GM21825 (cell line): ENCODE measurements around the gene SNX13.
"Not testable (repeated sequence)": the region's sequence is repeated elsewhere in the genome, so short reads cannot be mapped to it uniquely, and the experiment has no call there.

Source experiments
- ATAC-seq: cut with Tn5 transposase; IDR thresholded peaks from one replicate; pipeline ENCODE4 v1.9.1; 2021; ENCODE audit warnings: mild to moderate bottlenecking, moderate library complexity; ENCODE audit not compliant: unreplicated experiment

SNX13 gene

DNA sequence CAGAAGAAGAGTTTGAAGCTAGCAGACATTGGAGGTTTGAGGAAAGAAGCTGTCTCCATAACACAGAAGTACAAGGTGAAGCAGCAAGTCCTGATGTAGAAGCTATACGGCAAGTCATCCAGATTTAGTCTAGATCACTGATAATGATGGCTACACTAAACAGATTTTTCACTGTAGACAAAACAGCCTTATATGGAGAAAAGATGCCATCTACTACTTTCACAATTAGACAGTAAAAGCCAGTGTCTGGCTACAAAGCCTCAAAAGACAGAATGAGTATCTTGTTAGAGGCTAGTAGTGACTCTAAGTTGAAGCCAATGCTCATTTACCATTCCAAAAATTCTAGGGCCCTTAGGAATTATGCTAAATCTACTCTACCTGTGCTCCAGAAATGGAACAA, 85.1 kb downstream of the SNX13 start:
- no peak for ATAC-seq

DNA sequence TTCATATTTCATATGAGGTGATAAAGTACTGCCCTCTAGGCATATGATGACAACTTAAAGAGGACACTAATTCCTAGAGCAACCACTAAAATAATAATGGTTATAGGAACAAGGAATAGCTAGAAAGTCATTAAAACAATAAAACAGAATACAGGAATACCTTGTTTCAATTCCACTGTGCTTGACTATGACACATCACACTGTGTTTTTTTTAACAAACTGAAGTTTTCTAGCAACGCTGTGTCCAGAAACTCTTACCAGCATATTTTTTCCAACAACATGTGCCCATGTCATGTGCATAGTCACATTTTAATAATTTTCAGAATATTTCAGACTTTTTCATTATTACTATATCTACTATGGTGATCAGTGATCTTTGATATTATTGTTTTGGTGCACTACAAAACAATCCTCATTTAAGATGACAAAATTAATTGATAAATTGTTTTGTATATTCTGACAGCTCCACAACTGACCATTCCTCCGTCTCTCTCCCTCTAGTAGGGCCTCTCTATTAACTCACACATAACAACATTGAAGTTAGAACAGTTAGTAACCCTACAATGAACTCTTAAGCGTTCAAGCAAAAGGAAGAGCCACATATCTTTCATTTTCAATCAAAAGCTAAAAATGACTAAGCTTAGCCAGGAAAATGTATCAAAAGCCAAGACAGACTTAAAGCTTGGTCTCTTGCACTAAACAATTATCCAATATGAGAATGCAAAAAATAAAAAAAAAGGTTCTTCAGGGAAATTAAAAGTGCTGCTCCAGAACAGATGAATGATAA, 85.8 kb downstream of the SNX13 start:
- ATAC-seq: no peak

DNA sequence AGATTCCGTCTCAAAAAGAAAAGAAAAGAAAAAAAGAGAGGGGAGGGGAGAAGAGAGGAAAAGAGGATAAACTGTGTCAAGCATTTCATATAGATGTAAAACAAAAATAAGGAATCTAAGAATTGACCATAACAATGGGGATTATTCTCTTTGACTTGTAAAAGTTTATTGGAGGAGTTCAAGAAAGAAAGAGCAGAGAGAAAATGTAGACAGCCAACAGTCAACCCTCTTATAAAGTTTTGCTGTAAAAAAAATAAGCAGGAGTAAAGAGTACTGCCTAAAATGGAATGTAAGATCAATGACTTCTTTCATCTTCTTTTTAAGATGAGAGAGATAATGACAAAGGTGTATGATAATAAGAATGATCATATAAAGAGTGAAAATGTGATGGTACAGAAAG, 87.9 kb downstream of the SNX13 start:
- no peak for ATAC-seq

DNA sequence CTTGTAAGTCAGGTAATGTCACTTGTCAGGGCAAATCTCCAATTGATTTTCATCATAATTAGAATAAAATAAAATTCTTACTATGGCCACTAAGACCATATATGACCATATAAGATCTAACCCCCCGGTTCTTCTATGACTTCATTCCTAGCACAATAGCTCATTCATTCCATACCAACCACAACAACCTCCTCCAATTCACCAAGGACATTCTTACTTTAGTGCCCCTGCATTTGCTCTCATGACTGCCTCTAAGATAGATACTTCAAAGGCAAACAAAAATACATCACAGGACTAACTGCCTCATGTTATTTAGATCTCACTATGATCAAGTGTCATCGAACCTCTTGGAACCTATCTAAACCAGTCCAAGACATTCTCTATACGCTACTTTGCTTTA, 90.8 kb downstream of the SNX13 start:
- ATAC-seq: no peak

DNA sequence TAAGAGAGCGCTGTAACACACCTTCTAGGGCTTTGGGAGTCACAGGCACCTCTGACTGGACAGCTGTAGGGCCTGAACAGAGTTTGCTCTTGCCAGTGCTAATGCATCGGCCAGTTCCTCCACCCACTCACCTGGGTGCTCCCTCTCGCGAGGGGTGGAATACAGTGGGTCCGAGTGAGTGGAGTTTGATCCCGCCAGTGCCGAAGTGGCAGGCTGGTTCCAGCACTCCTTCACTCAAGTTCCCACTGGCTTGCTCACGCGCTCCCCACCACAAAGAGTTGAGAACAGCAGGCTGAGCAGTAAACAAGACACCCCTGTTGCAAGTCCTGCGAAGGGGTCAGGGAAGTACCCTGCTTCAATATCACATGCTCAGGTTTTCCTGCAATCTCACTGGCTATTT, 91.8 kb downstream of the SNX13 start:
- no peak for ATAC-seq

DNA sequence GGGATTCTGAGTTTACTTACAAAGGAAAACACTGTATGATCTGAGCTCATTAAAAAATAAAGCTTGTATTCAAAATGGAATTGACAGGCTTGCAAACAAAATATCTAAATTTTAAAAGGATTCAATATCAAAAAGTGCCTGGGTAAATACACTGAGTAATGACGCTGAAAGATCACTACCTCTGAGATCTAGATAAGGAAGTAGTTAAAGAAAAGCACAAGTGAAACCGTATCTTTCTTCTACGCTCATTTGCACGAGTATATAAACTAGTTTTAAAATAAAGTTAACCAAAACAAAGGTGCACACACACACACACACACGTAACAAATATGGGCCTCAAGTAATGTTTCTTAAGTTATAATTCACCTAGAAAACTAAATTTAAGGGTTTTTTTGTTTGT, 93.4 kb downstream of the SNX13 start:
- no peak for ATAC-seq

DNA sequence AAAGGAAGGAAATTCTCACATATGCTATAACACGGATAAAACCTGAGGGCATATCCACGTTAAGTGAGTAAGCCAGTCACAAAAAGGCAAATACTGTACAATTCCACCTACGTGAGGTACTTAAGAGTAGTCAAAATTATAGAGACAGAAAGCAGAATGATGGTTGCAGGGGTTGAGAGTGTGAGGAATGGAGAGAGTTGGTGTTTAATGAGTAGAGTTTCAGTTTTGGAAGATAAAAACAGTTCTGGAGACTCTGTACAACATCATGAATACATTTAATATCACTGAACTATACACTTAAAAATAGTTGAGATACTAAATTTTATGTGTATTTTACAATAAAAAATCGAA, 95.1 kb downstream of the SNX13 start:
- no peak for ATAC-seq

DNA sequence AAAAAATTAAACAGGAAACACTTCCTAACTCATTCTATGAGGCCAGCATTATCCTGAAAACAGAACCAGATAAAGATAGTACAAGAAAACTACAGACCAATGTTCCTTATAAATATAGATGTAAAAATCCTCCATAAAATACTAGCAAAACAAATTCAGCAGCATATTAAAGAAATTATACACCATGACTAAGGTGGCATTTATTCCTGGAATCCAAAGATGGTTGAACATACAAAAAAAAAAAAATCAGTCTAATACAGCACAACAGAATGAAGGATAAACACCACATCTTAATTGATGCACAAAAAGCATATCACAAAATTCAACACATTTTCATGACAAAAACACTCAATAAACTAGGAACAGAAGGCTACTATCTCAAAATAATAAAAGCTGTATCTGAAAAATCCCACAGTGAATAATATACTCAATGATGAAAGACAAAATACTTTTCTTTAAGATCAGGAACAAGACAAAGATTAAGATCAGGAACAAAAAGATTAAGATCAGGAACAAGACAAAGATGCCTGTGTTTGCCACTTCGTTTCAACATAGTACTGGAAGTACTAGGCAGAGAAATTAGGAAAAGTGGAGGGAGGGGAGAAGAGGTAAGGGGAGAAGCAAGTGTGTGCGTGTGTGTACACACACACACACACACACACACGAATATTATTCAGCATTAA, 95.6 kb downstream of the SNX13 start:
- no peak for ATAC-seq

DNA sequence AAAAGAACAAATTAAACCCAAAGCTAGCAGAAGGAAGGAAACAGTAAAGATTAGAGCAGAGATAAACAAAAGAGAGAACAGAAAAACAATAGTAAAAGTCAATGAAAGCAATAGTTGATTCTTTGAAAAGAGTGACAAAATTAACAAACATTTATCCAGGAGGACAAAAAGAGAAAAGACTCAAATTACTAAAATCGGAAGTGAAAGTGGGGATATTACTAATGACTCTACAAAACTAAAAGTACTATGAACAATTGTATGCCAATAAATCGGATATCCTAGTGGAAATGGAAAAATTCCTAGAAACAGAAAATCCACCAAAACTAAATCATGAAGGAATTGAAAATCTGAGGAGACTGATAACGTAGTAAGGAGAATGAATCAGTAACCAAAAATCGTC, 96.3 kb downstream of the SNX13 start:
- no peak for ATAC-seq

DNA sequence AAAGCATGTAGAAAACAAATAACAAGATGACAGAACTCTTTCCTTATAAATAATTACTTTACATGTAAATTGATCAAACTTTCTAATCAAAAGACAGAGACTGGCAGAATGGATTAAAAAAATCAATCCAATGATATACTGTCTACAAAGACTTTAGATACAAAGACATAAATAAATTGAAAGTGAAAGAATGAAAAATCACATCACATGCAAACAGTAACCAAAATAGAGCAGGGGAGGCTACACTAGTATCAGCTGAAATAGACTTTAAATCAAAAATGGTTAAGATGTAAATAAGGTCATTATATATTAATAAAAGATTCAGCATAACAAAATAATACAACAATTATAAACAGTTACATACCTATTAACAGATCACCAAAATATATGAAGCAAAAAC, 97.3 kb downstream of the SNX13 start:
- ATAC-seq: no peak

DNA sequence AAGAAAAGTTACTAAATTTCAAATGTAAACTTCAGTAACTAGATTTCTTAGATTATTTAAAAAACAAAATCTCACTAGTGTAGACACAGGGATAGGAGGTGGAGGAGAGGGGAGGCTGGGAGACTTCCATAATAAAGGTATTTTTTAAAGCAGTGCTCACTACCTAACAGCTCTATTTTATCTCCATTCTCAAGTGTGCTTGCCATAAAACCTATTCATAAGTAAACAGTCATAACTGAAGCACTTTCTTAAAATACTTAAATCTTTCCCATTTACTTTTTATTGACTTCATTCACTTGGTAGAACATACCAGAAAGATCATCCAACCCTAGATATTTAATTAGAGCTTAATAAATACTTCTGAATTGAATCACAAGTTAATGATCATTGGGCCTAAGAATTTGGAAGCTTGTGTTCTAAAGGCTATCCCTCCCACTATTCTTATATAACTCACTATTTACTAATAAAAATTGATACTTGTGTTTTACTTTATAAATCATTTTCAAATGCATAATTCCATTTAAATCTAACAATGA, 107.4 kb downstream of the SNX13 start:
- ATAC-seq: no peak

DNA sequence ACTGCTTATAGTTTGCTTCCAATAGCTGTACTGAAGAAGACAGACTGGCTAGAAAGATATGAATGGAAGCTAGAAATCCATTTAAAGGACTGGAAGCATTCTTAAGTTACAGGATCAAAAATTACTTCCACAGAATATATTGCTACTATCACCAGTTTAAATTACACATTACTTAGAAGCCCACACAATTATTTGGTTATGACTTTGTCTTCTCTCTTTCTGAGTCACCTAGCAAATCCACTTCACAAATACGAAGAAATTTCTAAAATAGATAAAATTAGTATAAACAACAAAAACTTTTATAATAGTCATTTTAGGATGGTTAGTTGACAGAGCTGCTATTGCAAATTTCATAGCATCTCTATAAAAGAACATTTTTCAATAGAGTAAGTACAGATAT, 108.1 kb downstream of the SNX13 start:
- no peak for ATAC-seq

DNA sequence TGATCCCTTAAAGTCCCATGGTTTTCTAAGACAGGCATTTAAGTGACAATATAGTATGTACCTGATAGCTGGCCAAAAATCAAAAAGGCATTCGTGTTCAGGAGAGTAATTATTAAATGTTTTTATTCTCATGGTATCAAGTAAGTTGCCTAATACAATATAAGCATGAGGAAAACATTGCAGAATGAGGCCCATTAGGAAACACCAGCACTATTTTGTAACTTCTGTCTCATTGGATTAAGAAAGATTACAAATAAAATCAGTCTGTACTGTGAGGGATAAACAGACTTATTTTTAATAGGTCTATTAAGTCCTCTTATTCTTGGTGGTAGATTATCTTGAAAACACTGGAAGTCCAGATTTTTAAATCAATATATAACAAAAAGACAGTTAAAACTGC, 110.1 kb downstream of the SNX13 start:
- ATAC-seq: no peak

DNA sequence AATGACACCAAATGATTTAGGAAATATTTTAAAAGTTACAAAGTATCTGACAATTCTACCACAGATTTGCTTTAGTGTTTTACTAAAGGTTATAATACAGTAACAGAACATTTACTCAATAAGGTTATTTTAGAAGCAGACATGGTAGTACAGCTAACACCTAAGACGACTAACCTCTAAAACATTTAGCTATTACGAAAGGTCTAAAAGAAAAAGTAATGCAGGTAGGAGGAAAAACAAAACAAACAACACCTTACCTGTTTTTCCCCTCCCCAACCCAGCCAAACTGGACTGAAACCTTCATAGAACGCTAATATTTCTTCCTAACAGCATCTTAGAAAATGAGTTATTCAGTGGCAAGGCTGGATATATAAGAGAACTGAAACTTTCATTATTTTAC, 111.3 kb downstream of the SNX13 start:
- no peak for ATAC-seq

DNA sequence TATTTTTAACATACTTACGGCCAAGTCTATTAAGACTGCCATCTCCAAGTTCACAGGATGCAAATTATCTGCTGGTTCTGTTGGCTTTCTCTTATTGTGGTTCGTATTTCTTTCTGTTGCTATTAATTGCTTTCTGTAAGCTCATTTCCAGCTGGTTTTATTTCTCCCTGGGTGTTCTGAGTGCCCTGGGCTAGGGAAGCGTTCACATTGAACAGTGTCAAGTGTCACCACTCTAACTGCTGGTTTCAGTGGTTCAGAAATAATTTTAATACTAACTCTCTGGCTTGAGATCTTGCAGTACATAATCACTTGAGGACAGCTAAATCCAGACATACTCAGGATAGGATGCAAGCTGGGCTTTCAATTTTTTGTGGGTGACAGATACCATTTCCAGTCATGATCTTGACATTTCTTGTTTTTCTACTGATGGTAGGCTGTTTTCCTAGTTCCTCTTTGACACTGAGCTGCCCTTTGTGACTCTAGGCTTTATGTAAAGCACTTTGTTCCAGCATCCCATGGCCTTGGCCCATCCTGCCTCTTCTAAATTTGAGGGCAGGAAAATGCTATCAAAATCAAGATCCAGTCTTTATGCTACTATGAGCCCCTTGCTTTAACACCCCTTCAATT, 117.6 kb downstream of the SNX13 start:
- ATAC-seq: no peak

DNA sequence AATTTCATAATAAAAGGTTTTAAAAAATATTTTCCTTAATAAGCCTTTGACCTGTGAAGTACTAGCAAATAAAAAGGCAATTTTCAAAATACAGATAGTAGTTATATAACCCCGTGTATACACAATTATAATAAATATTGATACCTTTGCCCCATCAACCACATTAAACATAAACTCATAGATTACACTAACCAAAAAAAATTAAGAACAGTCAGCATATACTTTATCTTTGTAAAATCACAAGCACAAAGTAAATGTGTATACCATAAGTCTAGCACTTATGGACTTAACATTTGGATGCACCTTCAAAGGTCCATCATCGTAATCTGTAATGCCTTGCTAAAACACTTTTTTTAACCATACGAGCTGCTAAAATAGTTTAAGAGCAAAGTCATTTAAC, 123.4 kb downstream of the SNX13 start:
- ATAC-seq: no peak

DNA sequence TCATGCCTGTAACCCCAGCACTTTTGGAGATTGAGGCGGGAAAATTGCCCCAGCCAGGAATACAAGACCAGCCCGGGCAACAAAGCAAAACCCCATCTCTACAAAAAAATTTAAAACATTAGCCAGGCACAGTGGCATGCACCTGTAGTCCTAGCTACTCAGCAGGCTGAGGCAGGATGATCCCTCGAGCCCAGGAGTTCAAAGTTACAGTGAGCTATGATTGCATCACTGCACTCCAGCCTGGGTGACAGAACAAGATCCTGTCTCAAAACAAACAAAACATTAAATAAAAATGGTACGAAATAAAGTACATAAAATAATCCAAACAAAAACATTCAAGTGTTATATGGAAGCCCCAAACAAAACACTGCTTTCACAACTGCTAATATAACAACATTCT, 125.0 kb downstream of the SNX13 start:
- ATAC-seq: no peak

DNA sequence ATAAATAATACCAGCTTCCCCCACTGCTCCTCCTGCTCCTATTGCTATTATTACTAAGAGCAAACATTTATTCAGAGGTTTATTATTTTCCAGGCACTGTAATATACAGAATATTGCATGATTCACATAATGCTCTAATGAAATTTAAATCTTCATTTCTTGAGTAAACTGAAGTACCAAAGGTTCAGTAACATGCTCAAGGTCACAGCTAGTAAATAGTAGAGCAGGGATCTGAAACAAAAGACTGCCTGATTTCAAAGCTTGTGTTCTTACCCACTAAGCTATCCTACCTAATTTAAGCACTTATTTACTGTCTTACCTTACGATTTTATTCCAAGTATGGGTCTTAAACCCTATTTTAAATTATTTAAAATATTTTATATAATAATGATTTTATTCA, 126.2 kb downstream of the SNX13 start:
- ATAC-seq: no peak

DNA sequence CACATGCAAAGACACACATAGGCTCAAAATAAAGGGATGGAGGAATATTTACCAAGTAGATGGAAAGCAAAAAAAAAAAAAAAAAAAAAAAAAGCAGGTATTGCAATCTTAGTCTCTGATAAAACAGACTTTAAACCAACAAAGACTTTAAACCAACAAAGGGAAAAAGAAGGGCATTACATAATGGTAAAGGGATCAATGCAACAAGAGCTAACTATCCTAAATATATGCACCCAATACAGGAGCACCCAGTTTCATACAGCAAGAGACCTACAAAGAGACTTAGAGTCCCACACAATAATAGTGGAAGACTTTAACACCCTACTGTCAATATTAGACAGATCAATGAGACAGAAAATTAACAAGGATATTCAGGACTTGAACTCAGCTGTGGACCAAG, 131.1 kb downstream of the SNX13 start:
- not testable (repeated sequence) for ATAC-seq

DNA sequence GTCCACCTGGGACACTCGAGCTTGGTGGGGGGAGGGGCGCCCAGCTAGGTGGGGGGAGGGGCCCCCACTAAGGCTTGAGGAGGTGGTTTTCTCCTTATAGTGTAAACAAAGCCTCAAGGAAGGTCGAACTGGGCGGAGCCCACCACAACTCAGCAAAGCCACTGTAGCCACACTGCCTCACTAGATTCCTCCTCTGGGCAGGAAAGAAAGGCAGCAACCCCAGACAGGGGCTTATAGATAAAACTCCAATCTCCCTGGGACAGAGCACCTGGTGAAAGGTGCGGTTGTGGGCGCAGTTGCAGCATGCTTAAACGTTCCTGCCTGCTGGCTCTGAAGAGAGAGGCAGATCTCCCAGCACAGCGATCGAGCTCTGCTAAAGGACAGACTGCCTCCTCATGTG, 133.1 kb downstream of the SNX13 start:
- ATAC-seq: no peak

DNA sequence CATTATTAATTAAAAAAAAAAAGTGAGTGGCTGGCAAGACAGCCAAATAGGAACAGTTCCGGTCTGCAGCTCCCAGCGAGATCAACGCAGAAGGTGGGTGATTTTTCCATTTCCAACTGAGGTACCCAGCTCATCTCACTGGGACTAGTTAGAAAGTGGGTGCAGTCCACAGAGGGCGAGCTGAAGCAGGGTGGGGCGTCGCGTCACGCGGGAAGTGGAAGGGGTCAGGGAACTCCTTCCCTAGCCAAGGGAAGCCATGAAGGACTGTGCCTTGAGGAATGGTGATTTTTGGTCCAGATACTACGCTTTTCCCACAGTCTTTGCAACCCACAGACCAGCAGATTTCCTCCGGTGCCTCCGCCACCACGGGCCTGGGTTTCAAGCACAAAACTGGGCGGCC, 133.7 kb downstream of the SNX13 start:
- no peak for ATAC-seq

DNA sequence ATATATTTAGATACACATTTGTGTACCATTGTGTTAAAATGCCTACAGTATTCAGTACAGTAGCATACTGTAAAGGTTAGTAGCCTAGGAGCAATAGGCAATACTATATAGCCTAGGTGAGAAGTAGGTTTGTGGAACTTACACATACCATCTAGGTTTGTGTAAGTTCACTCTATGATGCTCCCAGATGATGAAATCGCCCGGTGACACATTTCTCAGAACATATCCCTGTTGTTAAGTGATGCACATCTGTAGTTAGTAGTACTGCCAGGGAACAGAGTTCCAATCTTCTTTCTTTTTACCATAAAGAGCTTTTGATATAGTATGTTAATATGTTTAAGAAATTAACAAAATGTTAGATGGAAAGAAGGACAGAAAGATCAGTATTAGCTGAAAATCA, 138.2 kb downstream of the SNX13 start:
- no peak for ATAC-seq
